Measurements from ENCODE around the gene RBPJL.
A peak's percentile ranks its signal among the peaks of the same experiment; 100 is the strongest.
"Not testable (repeated sequence)": the region's sequence is repeated elsewhere in the genome, so short reads cannot be mapped to it uniquely, and the experiment has no call there.

RBPJL gene

GRCh38 chr20:45342855-45343531 is 36.4 kb downstream of the RBPJL start:
- DNase-seq: no peak

GRCh38 chr20:45343532-45344167 is 37.0 kb downstream of the RBPJL start:
- peak; percentile 35 for DNase-seq

GRCh38 chr20:45344168-45344860 is 37.7 kb downstream of the RBPJL start:
- no peak for DNase-seq

- DNase-seq: no peak
Measured at GRCh38 chr20:45345104-45345936, 38.7 kb downstream of the RBPJL start.

- peak; percentile 9 for DNase-seq
Measured at GRCh38 chr20:45346291-45346718, 39.7 kb downstream of the RBPJL start.

GRCh38 chr20:45346851-45347250 is 40.2 kb downstream of the RBPJL start:
- no peak for DNase-seq

- DNase-seq: no peak
Measured at GRCh38 chr20:45347297-45347935, 40.8 kb downstream of the RBPJL start.

- DNase-seq: peak; percentile 34
Measured at GRCh38 chr20:45347936-45348778, 41.5 kb downstream of the RBPJL start, which contains the start of gene SDC4. Gene SDC4 (minus strand): TSS chr20:45348424. CDS start chr20:45348384, 40 bp downstream.

GRCh38 chr20:45350217-45350616 is 43.6 kb downstream of the RBPJL start:
- DNase-seq: no peak

- DNase-seq: not testable (repeated sequence)
Measured at GRCh38 chr20:45350795-45351194, 44.2 kb downstream of the RBPJL start.

GRCh38 chr20:45352729-45353128 is 46.1 kb downstream of the RBPJL start:
- no peak for DNase-seq

- DNase-seq: no peak
Measured at GRCh38 chr20:45353746-45354145, 47.1 kb downstream of the RBPJL start.

GRCh38 chr20:45354423-45355208 is 48.0 kb downstream of the RBPJL start:
- DNase-seq: no peak

GRCh38 chr20:45355209-45356084 is 48.8 kb downstream of the RBPJL start:
- peak; percentile 35 for DNase-seq

- DNase-seq: peak; percentile 57
Measured at GRCh38 chr20:45358282-45359068, 51.8 kb downstream of the RBPJL start.

- DNase-seq: no peak
Measured at GRCh38 chr20:45359069-45359405, 52.4 kb downstream of the RBPJL start.

- DNase-seq: no peak
Measured at GRCh38 chr20:45359406-45360148, 52.9 kb downstream of the RBPJL start.

- DNase-seq: peak; percentile 22
Measured at GRCh38 chr20:45361793-45362192, 55.2 kb downstream of the RBPJL start.
